ENCODE data around the gene ATP10A. TPM values are rescaled to one million over a fixed set of nuclear protein-coding genes. Genes with fewer than 3 reads are reported as not detected.

ATP10A gene
- total and polyA plus RNA-seq, 12 donors: 0.67 to 31.8 (median 16.1) TPM

DNA sequence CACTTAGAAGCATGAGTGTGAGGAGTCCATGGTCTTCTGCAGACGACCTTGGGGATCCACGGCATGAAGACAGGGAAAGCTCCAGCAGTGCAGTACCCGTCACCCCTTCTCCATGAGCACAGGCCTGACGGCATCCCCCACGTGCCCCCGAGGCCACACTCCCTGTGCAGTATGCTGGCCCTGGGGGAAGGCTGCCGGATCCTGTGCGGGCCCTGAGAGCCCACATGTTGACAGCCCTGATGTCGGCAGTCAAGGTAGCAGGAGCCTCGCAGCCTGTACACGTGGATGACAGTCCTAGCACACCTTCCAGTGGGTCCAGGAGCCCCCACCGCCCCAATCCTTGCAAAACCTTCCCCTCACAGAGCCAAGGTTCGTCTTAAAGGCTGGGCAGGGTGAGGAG is 195.3 kb downstream of the ATP10A start:
- Histone ChIP-seq H3K36me3 (replicated peaks in 1 of 2) (no peaks in the 10 kb centered on the region), H3K4me3 (no peak overlapping the region), H3K27me3 (no peaks in the 10 kb centered on the region), H3K27ac (no peak overlapping the region), H3K9me3 (replicated peaks in 1 of 3) (no peaks in the 10 kb centered on the region), H3K4me1 (replicated peaks in 1 of 2) (peaks cover 10 to 19% of the 10 kb centered on the region in 2 donors)
- 56 to 78% (median 72%) methylated on average over 9 to 13 of the region's 13 CpGs for WGBS, 4 donors
- no peak for DNase-seq
- intact Hi-C loops (cut with DNase I): no loop called here
- no peak for TF ChIP-seq POLR2A (IDR thresholded peaks at IDR 0.05)
- TF ChIP-seq, protein P1, sequence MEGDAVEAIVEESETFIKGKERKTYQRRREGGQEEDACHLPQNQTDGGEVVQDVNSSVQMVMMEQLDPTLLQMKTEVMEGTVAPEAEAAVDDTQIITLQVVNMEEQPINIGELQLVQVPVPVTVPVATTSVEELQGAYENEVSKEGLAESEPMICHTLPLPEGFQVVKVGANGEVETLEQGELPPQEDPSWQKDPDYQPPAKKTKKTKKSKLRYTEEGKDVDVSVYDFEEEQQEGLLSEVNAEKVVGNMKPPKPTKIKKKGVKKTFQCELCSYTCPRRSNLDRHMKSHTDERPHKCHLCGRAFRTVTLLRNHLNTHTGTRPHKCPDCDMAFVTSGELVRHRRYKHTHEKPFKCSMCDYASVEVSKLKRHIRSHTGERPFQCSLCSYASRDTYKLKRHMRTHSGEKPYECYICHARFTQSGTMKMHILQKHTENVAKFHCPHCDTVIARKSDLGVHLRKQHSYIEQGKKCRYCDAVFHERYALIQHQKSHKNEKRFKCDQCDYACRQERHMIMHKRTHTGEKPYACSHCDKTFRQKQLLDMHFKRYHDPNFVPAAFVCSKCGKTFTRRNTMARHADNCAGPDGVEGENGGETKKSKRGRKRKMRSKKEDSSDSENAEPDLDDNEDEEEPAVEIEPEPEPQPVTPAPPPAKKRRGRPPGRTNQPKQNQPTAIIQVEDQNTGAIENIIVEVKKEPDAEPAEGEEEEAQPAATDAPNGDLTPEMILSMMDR (IDR thresholded peaks at IDR 0.05): no peak

DNA sequence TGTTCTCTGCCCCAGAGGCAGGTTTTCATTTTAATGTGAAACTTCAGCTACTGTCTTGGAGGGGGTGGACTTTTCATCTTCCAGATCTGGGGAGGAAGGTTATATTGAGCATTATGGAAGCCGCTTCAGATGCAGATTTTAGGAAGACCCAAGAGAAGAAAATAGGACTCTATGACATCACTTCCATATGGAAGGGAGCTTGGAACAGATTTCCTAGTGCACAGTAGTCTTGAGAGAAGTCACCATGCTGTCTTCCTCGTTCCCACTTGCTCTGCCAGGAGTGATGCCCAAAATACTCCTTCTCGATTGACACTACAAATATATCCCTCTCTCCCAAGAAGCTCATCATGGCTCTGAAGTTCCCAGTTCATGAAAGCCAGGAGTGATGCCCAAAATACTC is 197.2 kb downstream of the ATP10A start:
- 86 to 97% (median 87%) methylated on average over 3 of the region's 3 CpGs for WGBS, 4 donors
- H3K27ac ChIP-seq: no peak overlapping the region
- intact Hi-C loops (cut with DNase I): no loop called here

DNA sequence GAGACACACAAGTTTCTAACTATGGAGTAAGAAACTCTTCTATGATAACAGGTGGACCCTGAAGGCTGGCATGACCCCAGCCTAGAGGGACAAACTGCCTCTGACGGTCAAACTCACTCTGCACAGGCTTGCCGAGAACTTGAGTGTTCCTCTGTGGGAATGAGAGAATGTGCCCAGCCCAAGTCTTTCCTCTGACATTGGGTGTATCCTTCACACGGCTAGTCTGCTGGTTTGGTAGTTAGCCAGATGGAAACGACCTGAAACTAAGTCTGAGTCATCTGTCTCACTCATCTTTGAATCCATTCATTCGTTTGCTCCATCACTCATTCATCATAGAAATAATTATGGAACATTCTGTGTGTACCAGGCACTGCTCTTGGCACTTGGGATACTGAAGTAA is 198.4 kb downstream of the ATP10A start:
- intact Hi-C loops (cut with DNase I): no loop called here
- WGBS, 4 donors: 45 to 51% (median 48%) methylated on average over 3 to 5 of the region's 5 CpGs
- DNase-seq: no peak

More for the DNA sequence above, 197.2 kb downstream of the ATP10A start:
- H3K27me3 ChIP-seq: no peaks in the 10 kb centered on the region
- no peak for DNase-seq
- TF ChIP-seq, protein P1 (IDR thresholded peaks at IDR 0.05): no peak
- no peak for TF ChIP-seq POLR2A (IDR thresholded peaks at IDR 0.05)
- no peak overlapping the region for H3K4me3 ChIP-seq
- H3K9me3 ChIP-seq (replicated peaks in 1 of 3): no peaks in the 10 kb centered on the region
- no peaks in the 10 kb centered on the region for H3K36me3 ChIP-seq (replicated peaks in 1 of 2)
- H3K4me1 ChIP-seq (replicated peaks in 1 of 2): peaks cover 10 to 13% of the 10 kb centered on the region in 2 donors

DNA sequence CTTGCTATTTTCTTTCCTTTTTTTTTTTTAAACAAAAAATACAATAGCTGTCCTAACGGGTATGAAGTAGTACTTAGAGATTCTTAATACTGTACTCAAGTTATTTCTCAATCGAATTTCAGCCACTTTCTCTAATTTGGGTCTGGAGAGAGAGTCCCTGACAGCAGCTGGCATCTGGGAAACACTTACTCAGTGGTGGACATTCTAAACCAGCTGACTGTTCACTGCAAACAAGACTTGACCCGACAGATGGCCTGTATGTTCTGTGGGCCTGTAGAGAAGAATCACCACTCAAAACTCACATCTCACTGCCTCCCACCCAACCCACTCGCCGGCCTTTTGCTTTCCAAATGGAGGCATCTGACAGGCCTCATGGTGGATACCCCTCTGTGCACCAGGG is 199.6 kb downstream of the ATP10A start:
- no peaks in the 10 kb centered on the region for H3K36me3 ChIP-seq (replicated peaks in 1 of 2)
- no peak overlapping the region for H3K27ac ChIP-seq
- H3K9me3 ChIP-seq (replicated peaks in 1 of 3): no peaks in the 10 kb centered on the region
- H3K4me3 ChIP-seq: no peak overlapping the region
- no peaks in the 10 kb centered on the region for H3K27me3 ChIP-seq
- TF ChIP-seq, protein P1 (IDR thresholded peaks at IDR 0.05): no peak
- no peak for TF ChIP-seq POLR2A (IDR thresholded peaks at IDR 0.05)
- 87 to 91% (median 89%) methylated on average over 5 of the region's 5 CpGs for WGBS, 4 donors
- no peak for DNase-seq
- no peaks in the 10 kb centered on the region for H3K4me1 ChIP-seq (replicated peaks in 1 of 2)
- intact Hi-C loops (cut with DNase I): no loop called here

More for the DNA sequence above, 198.4 kb downstream of the ATP10A start:
- Histone ChIP-seq H3K27ac (no peak overlapping the region), H3K36me3 (replicated peaks in 1 of 2) (no peaks in the 10 kb centered on the region), H3K27me3 (no peaks in the 10 kb centered on the region), H3K4me1 (replicated peaks in 1 of 2) (peaks cover 0 to 1% of the 10 kb centered on the region in 2 donors), H3K9me3 (replicated peaks in 1 of 3) (no peaks in the 10 kb centered on the region), H3K4me3 (no peak overlapping the region)
- TF ChIP-seq, protein P1 (IDR thresholded peaks at IDR 0.05): no peak
- no peak for TF ChIP-seq POLR2A (IDR thresholded peaks at IDR 0.05)

Data from adrenal gland (tissue), 12 donors.